Measurements from ENCODE around the gene MTIF2.
"Not testable (repeated sequence)": the region's sequence is repeated elsewhere in the genome, so short reads cannot be mapped to it uniquely, and the experiment has no call there.

MTIF2 gene

GRCh38 chr2:55241582-55241981 lies 27.4 kb downstream of the MTIF2 start:
- not testable (repeated sequence) for DNase-seq

DNA sequence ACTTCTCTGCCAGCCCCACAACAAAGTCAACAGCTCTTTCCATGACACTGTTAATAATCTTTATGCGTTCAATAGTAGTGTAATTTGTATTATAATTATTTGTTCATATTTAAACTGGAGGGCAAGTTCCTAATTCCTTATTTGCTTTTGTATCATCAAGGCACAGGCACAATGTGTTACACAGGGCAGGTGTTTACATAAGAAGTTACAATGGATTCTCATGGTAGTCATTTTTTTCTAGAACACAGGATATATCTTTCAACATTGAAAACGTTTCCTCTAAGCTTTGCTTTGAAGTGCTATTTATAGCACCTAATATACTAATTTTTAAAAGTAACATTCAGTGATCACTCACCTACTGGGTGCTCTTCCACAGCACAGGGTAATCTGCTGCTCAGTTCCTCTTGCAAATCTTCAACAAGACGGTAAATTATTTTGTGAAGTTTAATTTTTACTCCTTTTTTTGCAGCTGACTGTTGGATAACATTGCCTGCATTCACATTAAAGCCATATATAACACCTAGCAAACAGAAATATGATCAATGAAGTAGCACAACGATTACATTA lies 29.3 kb downstream of the MTIF2 start:
- no peak for DNase-seq

DNA sequence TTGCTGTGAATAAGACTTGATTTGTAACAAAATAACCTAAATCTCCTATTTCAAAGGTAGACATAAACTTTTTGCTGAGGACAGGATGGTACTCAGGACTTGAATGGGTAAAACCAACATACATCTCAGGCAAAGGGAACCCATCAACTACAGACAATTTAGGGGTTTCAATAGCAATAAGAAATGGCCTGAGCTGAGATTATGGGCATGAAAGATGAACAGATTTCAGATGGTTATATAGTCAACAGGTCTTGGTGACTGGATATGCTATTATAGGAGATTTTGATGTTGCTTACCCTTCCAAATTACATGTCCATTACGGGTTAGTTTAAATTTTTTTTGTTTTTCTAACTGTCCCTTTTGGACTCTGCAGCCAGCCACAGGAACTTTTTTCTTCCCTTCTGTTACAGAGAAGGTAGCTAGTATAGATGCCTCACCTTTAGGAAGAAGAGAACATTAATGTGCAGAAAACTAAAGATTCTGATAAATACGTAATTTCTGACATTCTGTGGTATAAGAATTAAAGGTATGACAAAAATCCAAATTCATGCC lies 32.0 kb downstream of the MTIF2 start:
- DNase-seq, result no peak

GRCh38 chr2:55235724-55236538 lies 33.1 kb downstream of the MTIF2 start:
- DNase-seq, result no peak

DNA sequence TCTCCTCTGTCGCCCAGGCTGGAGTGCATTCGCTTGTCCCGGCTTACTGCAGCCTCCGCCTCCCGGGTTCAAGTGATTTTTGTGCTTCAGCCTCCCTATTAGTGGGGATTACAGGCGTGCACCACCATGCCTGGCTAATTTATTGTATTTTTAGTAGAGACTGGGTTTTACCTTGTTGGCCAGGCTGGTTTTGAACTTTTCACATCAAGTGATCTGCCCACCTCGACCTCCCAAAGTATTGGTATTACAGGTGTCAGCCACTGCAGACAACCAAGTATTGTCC lies 35.4 kb downstream of the MTIF2 start:
- DNase-seq, result no peak

GRCh38 chr2:55232863-55233657 lies 36.0 kb downstream of the MTIF2 start:
- DNase-seq, result no peak

DNA sequence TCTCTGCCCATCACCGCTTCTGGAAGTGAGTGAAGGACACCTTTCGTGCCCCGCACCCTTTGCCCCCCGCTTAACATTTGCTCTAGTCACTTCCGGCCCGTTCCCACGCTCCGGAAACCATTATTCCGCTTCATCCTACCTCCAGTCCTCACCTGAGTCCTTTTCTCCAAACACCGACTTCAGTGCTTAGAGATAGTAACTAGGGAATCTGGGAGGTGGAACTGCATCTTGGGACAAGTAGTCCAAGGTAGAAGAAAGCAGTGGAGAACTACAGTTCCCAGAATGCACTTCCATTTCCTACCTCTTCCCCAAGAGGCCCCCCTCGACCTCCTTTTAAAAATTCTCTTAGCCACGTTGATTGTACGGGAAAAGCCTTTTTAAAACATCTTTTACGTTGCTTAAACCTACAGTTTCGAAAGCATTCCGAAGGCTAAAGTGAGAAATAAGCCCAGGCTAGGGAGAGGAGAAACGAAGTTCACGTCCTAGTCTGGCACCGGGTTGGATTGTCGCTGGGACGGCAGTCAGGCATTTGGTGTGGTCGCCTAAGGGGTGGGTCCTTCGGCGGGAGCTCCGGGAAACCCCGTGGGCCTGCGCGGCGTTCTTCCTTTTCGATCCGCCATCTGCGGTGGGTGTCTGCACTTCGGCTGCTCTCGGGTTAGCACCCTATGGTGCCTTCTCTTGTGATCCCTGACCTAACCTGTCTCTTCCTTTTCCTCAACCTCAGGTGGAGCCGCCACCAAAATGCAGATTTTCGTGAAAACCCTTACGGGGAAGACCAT lies 36.8 kb downstream of the MTIF2 start, which contains the start of the genes CLHC1 and RPS27A:
Gene CLHC1 (minus strand): TSS at position 210 of the 779 bp plus-strand sequence. CDS start 9,882 bp downstream, outside the sequence.
Gene RPS27A (plus strand): TSS at position 605 of the 779 bp plus-strand sequence. CDS start 137 bp downstream, at position 742.
- no peak for DNase-seq

- no peak for DNase-seq
Measured at GRCh38 chr2:55231546-55232083, 37.4 kb downstream of the MTIF2 start.

DNA sequence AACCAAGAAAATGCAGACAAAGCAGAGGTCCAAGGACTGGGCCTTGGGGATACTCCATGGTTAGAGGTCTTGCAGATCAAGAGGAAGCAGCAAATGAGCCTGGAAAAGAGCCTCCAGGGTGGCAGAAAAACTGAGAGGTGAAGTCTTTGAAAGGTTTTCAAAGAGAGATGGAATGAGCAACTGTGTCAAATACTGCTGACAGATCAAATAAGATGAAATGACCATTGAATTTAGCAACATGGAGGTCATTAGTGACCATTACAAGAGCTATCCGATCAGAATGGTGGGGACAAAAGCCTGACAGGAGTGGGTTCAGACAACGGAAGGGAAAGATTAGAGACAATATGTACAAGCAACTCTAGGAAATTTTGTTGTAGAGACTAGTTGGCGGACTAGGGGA lies 38.5 kb downstream of the MTIF2 start:
- DNase-seq, result no peak

- no peak for DNase-seq
Measured at GRCh38 chr2:55229221-55229620, 39.8 kb downstream of the MTIF2 start.

DNA sequence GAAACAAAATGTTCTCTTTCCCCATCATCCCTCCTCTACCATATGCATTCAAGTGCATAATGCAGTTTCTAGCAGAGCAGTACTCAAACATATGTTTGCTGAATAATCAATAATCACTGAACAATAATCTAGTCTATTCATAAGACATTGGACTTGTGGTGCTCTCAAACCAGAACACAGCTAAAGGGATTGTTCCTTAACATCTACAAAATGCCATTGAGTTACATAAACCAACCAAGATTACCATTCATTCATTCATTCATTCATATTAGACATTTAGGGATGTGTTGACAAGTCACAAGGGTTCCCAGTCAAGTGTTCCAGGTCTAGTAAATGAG lies 40.8 kb downstream of the MTIF2 start:
- no peak for DNase-seq

DNA sequence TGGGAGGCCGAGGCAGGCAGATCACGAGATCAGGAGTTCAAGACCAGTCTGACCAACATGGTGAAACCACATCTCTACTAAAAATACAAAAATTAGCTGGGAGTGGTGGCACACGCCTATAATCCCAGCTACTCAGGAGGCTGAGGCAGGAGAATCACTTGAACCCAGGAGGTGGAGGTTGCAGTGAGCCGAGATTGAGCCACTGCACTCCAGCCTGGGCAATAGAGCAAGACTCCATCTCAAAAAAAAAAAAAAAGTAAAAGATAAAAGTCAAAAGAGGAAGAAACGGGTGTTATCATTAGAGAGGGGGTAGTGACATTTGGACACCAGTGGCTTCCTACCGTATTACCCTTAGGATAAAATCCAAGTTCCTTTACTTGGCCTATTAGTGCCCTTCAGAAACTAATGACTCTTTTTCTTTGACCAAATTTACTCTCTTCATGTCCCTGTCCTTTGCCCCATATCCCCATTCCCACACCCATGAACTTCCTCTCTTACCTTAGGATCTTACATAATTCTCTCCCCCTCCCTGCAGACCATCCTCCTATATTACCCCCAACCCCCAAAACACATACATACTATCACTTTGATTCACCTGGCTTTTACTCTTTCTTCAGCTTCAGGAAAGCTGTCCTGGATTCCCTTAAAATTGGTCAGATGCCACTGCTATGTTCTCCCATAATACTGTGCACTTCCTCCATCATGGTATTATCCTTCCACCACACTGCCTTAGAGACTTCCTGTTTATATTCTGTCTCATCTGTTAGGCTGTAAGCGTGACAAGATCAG lies 41.4 kb downstream of the MTIF2 start:
- not testable (repeated sequence) for DNase-seq

DNA sequence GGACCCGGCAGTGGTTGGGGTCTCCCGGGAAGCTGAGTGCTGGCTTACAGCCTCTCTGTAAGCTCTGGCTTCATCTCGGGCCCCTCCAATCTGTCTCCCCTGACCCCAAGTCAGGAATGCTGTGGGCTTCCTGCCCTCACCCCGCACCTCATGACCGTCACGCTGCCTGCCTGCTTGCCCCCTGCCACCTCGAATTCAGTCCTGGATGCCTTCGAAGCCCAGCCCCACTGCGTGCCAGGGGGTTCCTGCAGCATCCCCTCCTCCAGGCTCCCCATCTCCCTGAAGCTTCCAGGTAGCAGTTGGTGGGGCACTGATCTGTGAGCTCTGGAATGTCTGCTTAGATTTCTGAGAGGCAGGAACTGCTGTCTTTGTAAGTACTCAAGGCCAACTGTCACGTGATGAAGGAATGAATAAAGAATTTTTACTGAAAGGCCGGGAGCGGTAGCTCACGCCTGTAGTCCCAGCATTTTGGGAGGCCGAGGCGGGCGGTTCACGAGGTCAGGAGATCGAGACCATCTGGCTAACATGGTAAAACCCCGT lies 43.5 kb downstream of the MTIF2 start:
- DNase-seq, result no peak

GRCh38 chr2:55224761-55225261 lies 44.2 kb downstream of the MTIF2 start:
- DNase-seq, result no peak

DNA sequence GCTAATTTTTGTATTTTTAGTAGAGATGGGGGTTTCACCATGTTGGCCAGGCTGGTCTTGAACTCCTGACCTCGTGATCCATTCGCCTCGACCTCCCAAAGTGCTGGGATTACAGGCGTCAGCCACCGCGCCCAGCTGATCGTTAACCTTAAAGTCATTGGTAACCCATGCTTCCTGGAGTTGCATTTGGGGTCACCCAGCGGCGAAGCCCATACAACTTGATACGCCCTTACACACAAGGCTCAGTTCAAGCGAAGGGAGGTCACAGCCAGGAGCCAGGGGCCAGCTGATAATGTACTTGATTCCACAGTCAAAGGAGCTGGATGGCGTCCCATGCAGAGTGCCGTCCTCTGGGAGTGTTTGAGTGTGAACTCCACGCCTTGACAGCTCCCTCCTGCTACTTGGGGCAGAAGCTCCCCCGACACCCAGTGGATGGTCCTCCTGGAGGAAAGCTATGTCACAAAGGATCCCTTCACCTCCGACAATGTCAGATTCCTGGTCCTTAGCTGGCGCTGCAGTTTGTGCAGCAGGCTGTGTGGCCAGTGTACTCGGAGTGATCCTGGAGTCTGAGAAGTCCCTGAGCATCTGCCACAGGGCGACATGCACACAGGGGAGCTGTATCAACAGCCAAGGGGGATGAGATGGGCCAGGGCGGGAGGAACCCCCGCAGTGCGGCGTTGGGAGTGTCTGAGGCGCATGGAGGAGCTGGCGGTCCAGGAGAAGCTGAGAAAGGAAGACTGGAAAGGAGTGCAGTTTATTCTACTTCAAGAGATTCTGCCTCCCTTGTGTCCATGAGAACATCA lies 44.9 kb downstream of the MTIF2 start:
- DNase-seq, result no peak

DNA sequence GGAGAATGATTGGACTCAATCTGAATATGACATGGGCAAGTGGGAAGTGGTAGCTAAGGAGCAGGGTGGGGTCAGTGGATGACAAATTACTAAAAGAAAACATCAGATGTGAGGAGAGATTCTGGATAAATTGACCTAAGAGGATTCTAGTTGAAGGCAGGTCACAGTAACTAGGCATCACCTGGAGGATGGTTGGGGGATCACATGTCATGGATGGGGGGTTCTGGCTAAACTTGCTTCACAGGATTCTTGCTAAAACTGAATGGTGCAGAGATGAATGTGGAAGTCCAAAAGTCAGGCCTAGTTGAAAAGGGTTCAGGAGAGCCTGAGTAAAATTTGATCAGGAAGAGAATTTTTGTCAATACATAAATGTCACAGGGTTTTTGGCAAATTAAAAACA lies 55.2 kb downstream of the MTIF2 start:
- no peak for DNase-seq

- no peak for DNase-seq
Measured at GRCh38 chr2:55204950-55205349, 64.1 kb downstream of the MTIF2 start.

- no peak for DNase-seq
Measured at GRCh38 chr2:55204536-55204935, 64.5 kb downstream of the MTIF2 start.

GRCh38 chr2:55200416-55200815 lies 68.6 kb downstream of the MTIF2 start:
- no peak for DNase-seq

- no peak for DNase-seq
Measured at GRCh38 chr2:55196526-55196925, 72.5 kb downstream of the MTIF2 start.

All from cortex of kidney (tissue), 1 donor.